ENCODE data around the gene KIAA0040.
A peak's percentile ranks its signal among the peaks of the same experiment; 100 is the strongest.

Gene KIAA0040

DNA sequence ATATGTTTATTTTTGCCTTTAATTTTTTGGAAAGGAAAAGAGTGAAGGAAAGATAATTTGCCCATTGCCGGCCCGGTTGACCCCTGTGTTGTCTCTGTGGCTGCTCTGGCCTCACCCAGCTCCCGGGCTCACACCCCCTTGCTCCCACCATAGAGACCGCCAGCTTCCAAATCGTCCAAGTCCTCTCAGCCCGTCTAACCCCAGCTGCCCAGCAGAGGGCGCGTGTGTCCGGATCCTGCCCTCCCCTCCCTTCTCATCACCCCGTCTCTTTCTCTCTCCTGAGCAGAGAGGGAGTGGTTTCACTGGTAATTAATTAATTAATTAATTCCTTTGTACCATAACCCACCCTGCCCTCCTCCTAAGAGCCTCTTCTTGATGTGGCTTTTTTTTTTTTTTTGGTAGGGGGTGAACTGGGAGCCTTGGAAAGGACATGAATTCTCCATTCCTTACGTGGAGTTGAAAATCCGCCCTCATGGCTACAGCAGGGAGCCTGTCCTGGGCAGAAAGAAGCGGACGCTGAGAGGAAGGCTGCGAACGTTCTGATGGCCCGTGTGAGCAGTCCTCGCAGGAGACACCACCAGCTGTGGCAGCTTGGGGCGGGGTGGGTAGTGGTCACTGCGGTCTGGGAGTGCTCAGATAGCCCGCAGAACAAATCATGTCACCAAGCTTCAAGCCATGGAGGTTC lies 45.9 kb downstream of the KIAA0040 start:
- CTCF ChIA-PET = interaction anchor here (0.5 to 4.5 kb wide), 46 partner anchors 9 to 1059 kb away, joined by 3 to 43 read pairs (median 4); no protein-coding TSS in a partner anchor
- Histone ChIP-seq H3K36me3 (ENCODE audit: control insufficient read depth in 2 of 2, insufficient read depth in 1 of 2, low read length in 2 of 2) (no peaks in the 10 kb centered on the region), H3K27ac (ENCODE audit: extremely low read depth, low read depth, low read length) (no peak overlapping the region), H3K9me3 (ENCODE audit: control insufficient read depth, insufficient read depth, low read depth, low read length) (no peaks in the 10 kb centered on the region), H3K4me3 (ENCODE audit: low read depth, low read length) (no peak overlapping the region), H3K4me1 (ENCODE audit: control insufficient read depth, insufficient read depth, low read length) (no peaks in the 10 kb centered on the region)
- POLR2A ChIA-PET = interaction anchor here (0.7 kb wide), 1 partner anchor 312 kb away, joined by 4 read pairs; no protein-coding TSS in a partner anchor
- no peak for TF ChIP-seq ZNF223 (tag by site-specific recombination; IDR thresholded peaks at IDR 0.05)
- TF ChIP-seq ZBTB17 (tag by site-specific recombination; IDR thresholded peaks at IDR 0.05) = peak; percentile 37; the same call in 1 of the 2 replicates
- TF ChIP-seq, protein P1, sequence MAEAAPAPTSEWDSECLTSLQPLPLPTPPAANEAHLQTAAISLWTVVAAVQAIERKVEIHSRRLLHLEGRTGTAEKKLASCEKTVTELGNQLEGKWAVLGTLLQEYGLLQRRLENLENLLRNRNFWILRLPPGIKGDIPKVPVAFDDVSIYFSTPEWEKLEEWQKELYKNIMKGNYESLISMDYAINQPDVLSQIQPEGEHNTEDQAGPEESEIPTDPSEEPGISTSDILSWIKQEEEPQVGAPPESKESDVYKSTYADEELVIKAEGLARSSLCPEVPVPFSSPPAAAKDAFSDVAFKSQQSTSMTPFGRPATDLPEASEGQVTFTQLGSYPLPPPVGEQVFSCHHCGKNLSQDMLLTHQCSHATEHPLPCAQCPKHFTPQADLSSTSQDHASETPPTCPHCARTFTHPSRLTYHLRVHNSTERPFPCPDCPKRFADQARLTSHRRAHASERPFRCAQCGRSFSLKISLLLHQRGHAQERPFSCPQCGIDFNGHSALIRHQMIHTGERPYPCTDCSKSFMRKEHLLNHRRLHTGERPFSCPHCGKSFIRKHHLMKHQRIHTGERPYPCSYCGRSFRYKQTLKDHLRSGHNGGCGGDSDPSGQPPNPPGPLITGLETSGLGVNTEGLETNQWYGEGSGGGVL (tag by site-specific recombination; IDR thresholded peaks at IDR 0.05) = no peak
- no peak for TF ChIP-seq ZNF239 (tag by site-specific recombination; IDR thresholded peaks at IDR 0.05)
- TF ChIP-seq ZFP41 (tag by site-specific recombination; IDR thresholded peaks at IDR 0.05; ENCODE audit: borderline replicate concordance) = no peak
- TF ChIP-seq, protein P2, sequence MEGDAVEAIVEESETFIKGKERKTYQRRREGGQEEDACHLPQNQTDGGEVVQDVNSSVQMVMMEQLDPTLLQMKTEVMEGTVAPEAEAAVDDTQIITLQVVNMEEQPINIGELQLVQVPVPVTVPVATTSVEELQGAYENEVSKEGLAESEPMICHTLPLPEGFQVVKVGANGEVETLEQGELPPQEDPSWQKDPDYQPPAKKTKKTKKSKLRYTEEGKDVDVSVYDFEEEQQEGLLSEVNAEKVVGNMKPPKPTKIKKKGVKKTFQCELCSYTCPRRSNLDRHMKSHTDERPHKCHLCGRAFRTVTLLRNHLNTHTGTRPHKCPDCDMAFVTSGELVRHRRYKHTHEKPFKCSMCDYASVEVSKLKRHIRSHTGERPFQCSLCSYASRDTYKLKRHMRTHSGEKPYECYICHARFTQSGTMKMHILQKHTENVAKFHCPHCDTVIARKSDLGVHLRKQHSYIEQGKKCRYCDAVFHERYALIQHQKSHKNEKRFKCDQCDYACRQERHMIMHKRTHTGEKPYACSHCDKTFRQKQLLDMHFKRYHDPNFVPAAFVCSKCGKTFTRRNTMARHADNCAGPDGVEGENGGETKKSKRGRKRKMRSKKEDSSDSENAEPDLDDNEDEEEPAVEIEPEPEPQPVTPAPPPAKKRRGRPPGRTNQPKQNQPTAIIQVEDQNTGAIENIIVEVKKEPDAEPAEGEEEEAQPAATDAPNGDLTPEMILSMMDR (tag by site-specific recombination; IDR thresholded peaks at IDR 0.05) = peak; percentile 85
- TF ChIP-seq ZNF2 (tag by site-specific recombination; IDR thresholded peaks at IDR 0.05) = peak; percentile 79
- TF ChIP-seq RBAK (tag by site-specific recombination; IDR thresholded peaks at IDR 0.05) = no peak
- TF ChIP-seq, protein P3, sequence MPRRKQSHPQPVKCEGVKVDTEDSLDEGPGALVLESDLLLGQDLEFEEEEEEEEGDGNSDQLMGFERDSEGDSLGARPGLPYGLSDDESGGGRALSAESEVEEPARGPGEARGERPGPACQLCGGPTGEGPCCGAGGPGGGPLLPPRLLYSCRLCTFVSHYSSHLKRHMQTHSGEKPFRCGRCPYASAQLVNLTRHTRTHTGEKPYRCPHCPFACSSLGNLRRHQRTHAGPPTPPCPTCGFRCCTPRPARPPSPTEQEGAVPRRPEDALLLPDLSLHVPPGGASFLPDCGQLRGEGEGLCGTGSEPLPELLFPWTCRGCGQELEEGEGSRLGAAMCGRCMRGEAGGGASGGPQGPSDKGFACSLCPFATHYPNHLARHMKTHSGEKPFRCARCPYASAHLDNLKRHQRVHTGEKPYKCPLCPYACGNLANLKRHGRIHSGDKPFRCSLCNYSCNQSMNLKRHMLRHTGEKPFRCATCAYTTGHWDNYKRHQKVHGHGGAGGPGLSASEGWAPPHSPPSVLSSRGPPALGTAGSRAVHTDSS (tag by site-specific recombination; IDR thresholded peaks at IDR 0.05) = no peak
- no peak for TF ChIP-seq ZBTB21 (tag by site-specific recombination; IDR thresholded peaks at IDR 0.05)
- TF ChIP-seq ZNF664 (tag by site-specific recombination; IDR thresholded peaks at IDR 0.05) = no peak
- no peak for TF ChIP-seq ZNF184 (tag by site-specific recombination; IDR thresholded peaks at IDR 0.05)
- TF ChIP-seq, protein P4, sequence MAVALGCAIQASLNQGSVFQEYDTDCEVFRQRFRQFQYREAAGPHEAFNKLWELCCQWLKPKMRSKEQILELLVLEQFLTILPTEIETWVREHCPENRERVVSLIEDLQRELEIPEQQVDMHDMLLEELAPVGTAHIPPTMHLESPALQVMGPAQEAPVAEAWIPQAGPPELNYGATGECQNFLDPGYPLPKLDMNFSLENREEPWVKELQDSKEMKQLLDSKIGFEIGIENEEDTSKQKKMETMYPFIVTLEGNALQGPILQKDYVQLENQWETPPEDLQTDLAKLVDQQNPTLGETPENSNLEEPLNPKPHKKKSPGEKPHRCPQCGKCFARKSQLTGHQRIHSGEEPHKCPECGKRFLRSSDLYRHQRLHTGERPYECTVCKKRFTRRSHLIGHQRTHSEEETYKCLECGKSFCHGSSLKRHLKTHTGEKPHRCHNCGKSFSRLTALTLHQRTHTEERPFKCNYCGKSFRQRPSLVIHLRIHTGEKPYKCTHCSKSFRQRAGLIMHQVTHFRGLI (tag by site-specific recombination; IDR thresholded peaks at IDR 0.05) = no peak
- TF ChIP-seq ZNF596 (tag by site-specific recombination; IDR thresholded peaks at IDR 0.05) = no peak
- TF ChIP-seq, protein P5, sequence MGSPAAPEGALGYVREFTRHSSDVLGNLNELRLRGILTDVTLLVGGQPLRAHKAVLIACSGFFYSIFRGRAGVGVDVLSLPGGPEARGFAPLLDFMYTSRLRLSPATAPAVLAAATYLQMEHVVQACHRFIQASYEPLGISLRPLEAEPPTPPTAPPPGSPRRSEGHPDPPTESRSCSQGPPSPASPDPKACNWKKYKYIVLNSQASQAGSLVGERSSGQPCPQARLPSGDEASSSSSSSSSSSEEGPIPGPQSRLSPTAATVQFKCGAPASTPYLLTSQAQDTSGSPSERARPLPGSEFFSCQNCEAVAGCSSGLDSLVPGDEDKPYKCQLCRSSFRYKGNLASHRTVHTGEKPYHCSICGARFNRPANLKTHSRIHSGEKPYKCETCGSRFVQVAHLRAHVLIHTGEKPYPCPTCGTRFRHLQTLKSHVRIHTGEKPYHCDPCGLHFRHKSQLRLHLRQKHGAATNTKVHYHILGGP (tag by site-specific recombination; IDR thresholded peaks at IDR 0.05) = no peak
- peak; percentile 51 for TF ChIP-seq ZNF654 (tag by site-specific recombination; IDR thresholded peaks at IDR 0.05; ENCODE audit: low read depth)
- peak; percentile 29; the same call in 1 of the 2 replicates for TF ChIP-seq ZNF366 (tag by site-specific recombination; conservative IDR thresholded peaks at IDR 0.05)
- no peak for TF ChIP-seq ZNF785 (tag by site-specific recombination; IDR thresholded peaks at IDR 0.05)
- TF ChIP-seq, protein P6, sequence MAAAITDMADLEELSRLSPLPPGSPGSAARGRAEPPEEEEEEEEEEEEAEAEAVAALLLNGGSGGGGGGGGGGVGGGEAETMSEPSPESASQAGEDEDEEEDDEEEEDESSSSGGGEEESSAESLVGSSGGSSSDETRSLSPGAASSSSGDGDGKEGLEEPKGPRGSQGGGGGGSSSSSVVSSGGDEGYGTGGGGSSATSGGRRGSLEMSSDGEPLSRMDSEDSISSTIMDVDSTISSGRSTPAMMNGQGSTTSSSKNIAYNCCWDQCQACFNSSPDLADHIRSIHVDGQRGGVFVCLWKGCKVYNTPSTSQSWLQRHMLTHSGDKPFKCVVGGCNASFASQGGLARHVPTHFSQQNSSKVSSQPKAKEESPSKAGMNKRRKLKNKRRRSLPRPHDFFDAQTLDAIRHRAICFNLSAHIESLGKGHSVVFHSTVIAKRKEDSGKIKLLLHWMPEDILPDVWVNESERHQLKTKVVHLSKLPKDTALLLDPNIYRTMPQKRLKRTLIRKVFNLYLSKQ (tag by site-specific recombination; IDR thresholded peaks at IDR 0.05; ENCODE audit: borderline replicate concordance) = no peak
- no peak for TF ChIP-seq BCL11B (tag by site-specific recombination; IDR thresholded peaks at IDR 0.05; ENCODE audit: low read depth)
- TF ChIP-seq, protein P7, sequence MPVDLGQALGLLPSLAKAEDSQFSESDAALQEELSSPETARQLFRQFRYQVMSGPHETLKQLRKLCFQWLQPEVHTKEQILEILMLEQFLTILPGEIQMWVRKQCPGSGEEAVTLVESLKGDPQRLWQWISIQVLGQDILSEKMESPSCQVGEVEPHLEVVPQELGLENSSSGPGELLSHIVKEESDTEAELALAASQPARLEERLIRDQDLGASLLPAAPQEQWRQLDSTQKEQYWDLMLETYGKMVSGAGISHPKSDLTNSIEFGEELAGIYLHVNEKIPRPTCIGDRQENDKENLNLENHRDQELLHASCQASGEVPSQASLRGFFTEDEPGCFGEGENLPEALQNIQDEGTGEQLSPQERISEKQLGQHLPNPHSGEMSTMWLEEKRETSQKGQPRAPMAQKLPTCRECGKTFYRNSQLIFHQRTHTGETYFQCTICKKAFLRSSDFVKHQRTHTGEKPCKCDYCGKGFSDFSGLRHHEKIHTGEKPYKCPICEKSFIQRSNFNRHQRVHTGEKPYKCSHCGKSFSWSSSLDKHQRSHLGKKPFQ (tag by site-specific recombination; IDR thresholded peaks at IDR 0.05) = peak; percentile 70
